ENCODE measurements around the gene WWOX.

- no peak for TF ChIP-seq POLR2AphosphoS5 (IDR thresholded peaks at IDR 0.05; ENCODE audit: low read depth, low read length)
- TF ChIP-seq POLR2A (IDR thresholded peaks at IDR 0.05; ENCODE audit: low read depth, low read length) = no peak
Observed at GRCh38 chr16:78953526-78953925, 854.1 kb downstream of the WWOX start.

All from GM12891 (cell line).